DND-41 (cell line): ENCODE measurements around the gene FAM53B.

Experiments used
- CTCF ChIP-seq: IDR thresholded peaks from 2 replicates; pipeline ENCODE4 v1.5.1; 2012; ENCODE audit warnings: borderline replicate concordance, low read length, moderate library complexity, mild to moderate bottlenecking; ENCODE audit not compliant: poor library complexity, severe bottlenecking; ENCODE audit errors: extremely low read depth
- EZH2 ChIP-seq: IDR thresholded peaks from 3 replicates; pipeline ENCODE4 v1.6.1; 2012; ENCODE audit warnings: borderline replicate concordance, low read depth, mild to moderate bottlenecking, moderate library complexity, low read length, inconsistent platforms; ENCODE audit not compliant: severe bottlenecking

- TF ChIP-seq CTCF (no peak), EZH2 (no peak)
Observed at GRCh38 chr10:124597846-124598165, 146.4 kb downstream of the FAM53B start.
